ENCODE results near the gene RNASE3. TPM values are rescaled to one million over a fixed set of nuclear protein-coding genes. Genes with fewer than 3 reads are reported as not detected.
"Not testable (repeated sequence)": the region's sequence is repeated elsewhere in the genome, so short reads cannot be mapped to it uniquely, and the experiment has no call there.

Gene RNASE3
- total RNA-seq, 2 experiments from 2014 or later, result not detected

- peak; percentile 92 for DNase-seq
- Mint-ChIP-seq H3K9me3 (ENCODE audit: low read depth) (no peaks in the 10 kb centered on the region), H3K4me3 (peak overlapping the region; percentile 8), H3K36me3 (ENCODE audit: low read depth) (no peaks in the 10 kb centered on the region), H3K27ac (no peak overlapping the region), H3K27me3 (peaks cover 2% of the 10 kb centered on the region), H3K4me1 (peaks cover 18% of the 10 kb centered on the region)
- ChIA-PET CTCF (interaction anchor here (0.5 to 3.0 kb wide), 27 partner anchors 14 to 399 kb away, joined by 3 to 40 read pairs (median 4); no protein-coding TSS in a partner anchor), POLR2A (no interaction called here)
- ATAC-seq, result peak; percentile 97
- intact Hi-C loops (cut with DNase I, micrococcal nuclease), result loop anchor here (1.0 to 5.0 kb wide), 5 partner anchors 16 to 546 kb away; no protein-coding TSS in a partner anchor
Observed at GRCh38 chr14:20873370-20874177, 17.6 kb upstream of the RNASE3 start.

- no peak for DNase-seq
Observed at GRCh38 chr14:20877016-20877415, 14.2 kb upstream of the RNASE3 start.

GRCh38 chr14:20878695-20879094 lies 12.5 kb upstream of the RNASE3 start:
- H3K36me3 Mint-ChIP-seq (ENCODE audit: low read depth), result no peaks in the 10 kb centered on the region
- DNase-seq (no peak), ATAC-seq (no peak)
- no peaks in the 10 kb centered on the region for H3K27me3 Mint-ChIP-seq
- H3K4me3 Mint-ChIP-seq, result no peak overlapping the region
- POLR2A ChIA-PET, result no interaction called here
- CTCF ChIA-PET, result interaction anchor here (1.0 kb wide), 1 partner anchor 169 kb away, joined by 3 read pairs; no protein-coding TSS in a partner anchor
- no peak overlapping the region for H3K27ac Mint-ChIP-seq
- H3K4me1 Mint-ChIP-seq, result peaks cover 23% of the 10 kb centered on the region
- no peaks in the 10 kb centered on the region for H3K9me3 Mint-ChIP-seq (ENCODE audit: low read depth)
- intact Hi-C loops (cut with DNase I, micrococcal nuclease), result no loop called here

More at GRCh38 chr14:20877016-20877415, 14.2 kb upstream of the RNASE3 start:
- Mint-ChIP-seq H3K9me3 (ENCODE audit: low read depth) (no peaks in the 10 kb centered on the region), H3K36me3 (ENCODE audit: low read depth) (no peaks in the 10 kb centered on the region), H3K4me1 (peaks cover 33% of the 10 kb centered on the region), H3K27ac (no peak overlapping the region), H3K27me3 (no peaks in the 10 kb centered on the region), H3K4me3 (no peak overlapping the region)
- ChIA-PET CTCF (interaction anchor here (1.0 kb wide), 1 partner anchor 23 kb away, joined by 3 read pairs; no protein-coding TSS in a partner anchor), POLR2A (no interaction called here)
- intact Hi-C loops (cut with DNase I, micrococcal nuclease), result no loop called here
- no peak for ATAC-seq

GRCh38 chr14:20881229-20881628 lies 10.0 kb upstream of the RNASE3 start:
- H3K27me3 Mint-ChIP-seq; intact Hi-C loops (cut with DNase I, micrococcal nuclease); H3K36me3 Mint-ChIP-seq (ENCODE audit: low read depth); H3K9me3 Mint-ChIP-seq (ENCODE audit: low read depth); ATAC-seq; H3K4me3 Mint-ChIP-seq: not testable (repeated sequence)
- DNase-seq, result peak; percentile 18
- peak overlapping the region; percentile 66 for H3K27ac Mint-ChIP-seq
- CTCF ChIA-PET, result interaction anchor here (0.8 to 1.3 kb wide), 2 partner anchors 23 to 89 kb away, joined by 3 read pairs; no protein-coding TSS in a partner anchor
- peaks cover 18% of the 10 kb centered on the region for H3K4me1 Mint-ChIP-seq
- POLR2A ChIA-PET, result interaction anchor here (0.6 kb wide), 1 partner anchor 79 kb away, joined by 8 read pairs; no protein-coding TSS in a partner anchor

- H3K36me3 Mint-ChIP-seq (ENCODE audit: low read depth); H3K9me3 Mint-ChIP-seq (ENCODE audit: low read depth); H3K27ac Mint-ChIP-seq; H3K27me3 Mint-ChIP-seq; DNase-seq; POLR2A ChIA-PET; H3K4me3 Mint-ChIP-seq; intact Hi-C loops (cut with DNase I, micrococcal nuclease); CTCF ChIA-PET: not testable (repeated sequence)
- ATAC-seq, result peak; percentile 33
- H3K4me1 Mint-ChIP-seq, result peaks cover 18% of the 10 kb centered on the region
Observed at GRCh38 chr14:20882787-20883186, 8.4 kb upstream of the RNASE3 start.

GRCh38 chr14:20888411-20888810 lies 2.8 kb upstream of the RNASE3 start:
- H3K4me1 Mint-ChIP-seq; CTCF ChIA-PET; ATAC-seq; DNase-seq; H3K27ac Mint-ChIP-seq; H3K36me3 Mint-ChIP-seq (ENCODE audit: low read depth); POLR2A ChIA-PET; H3K27me3 Mint-ChIP-seq; intact Hi-C loops (cut with DNase I, micrococcal nuclease); H3K9me3 Mint-ChIP-seq (ENCODE audit: low read depth); H3K4me3 Mint-ChIP-seq: not testable (repeated sequence)

GRCh38 chr14:20895322-20895721 lies 4.1 kb downstream of the RNASE3 start:
- not testable (repeated sequence) for H3K4me3 Mint-ChIP-seq

GRCh38 chr14:20904393-20905029 lies 13.3 kb downstream of the RNASE3 start:
- H3K4me1 Mint-ChIP-seq, result no peaks in the 10 kb centered on the region
- CTCF ChIA-PET, result interaction anchor here (1.1 to 1.9 kb wide), 4 partner anchors 20 to 66 kb away, joined by 3 to 4 read pairs (median 4); no protein-coding TSS in a partner anchor

More at GRCh38 chr14:20895322-20895721, 4.1 kb downstream of the RNASE3 start:
- CTCF ChIA-PET, result interaction anchor here (1.0 kb wide), 1 partner anchor 76 kb away, joined by 5 read pairs; no protein-coding TSS in a partner anchor
- peaks cover 10% of the 10 kb centered on the region for H3K27me3 Mint-ChIP-seq
- DNase-seq; H3K9me3 Mint-ChIP-seq (ENCODE audit: low read depth); H3K36me3 Mint-ChIP-seq (ENCODE audit: low read depth); H3K4me1 Mint-ChIP-seq; H3K27ac Mint-ChIP-seq; POLR2A ChIA-PET; ATAC-seq; intact Hi-C loops (cut with DNase I, micrococcal nuclease): not testable (repeated sequence)

GRCh38 chr14:20905676-20906075 lies 14.5 kb downstream of the RNASE3 start:
- ChIA-PET POLR2A (no interaction called here), CTCF (interaction anchor here (1.1 to 1.9 kb wide), 3 partner anchors 19 to 48 kb away, joined by 3 to 4 read pairs (median 4); no protein-coding TSS in a partner anchor)
- Mint-ChIP-seq H3K4me3 (no peak overlapping the region), H3K27me3 (peaks cover 2% of the 10 kb centered on the region), H3K9me3 (ENCODE audit: low read depth) (no peaks in the 10 kb centered on the region), H3K27ac (no peak overlapping the region), H3K4me1 (no peaks in the 10 kb centered on the region), H3K36me3 (ENCODE audit: low read depth) (no peaks in the 10 kb centered on the region)
- ATAC-seq (no peak), DNase-seq (no peak)
- intact Hi-C loops (cut with DNase I, micrococcal nuclease), result no loop called here

More at GRCh38 chr14:20904393-20905029, 13.3 kb downstream of the RNASE3 start:
- no peaks in the 10 kb centered on the region for H3K9me3 Mint-ChIP-seq (ENCODE audit: low read depth)
- peaks cover 3% of the 10 kb centered on the region for H3K27me3 Mint-ChIP-seq
- H3K36me3 Mint-ChIP-seq (ENCODE audit: low read depth), result no peaks in the 10 kb centered on the region
- POLR2A ChIA-PET, result no interaction called here
- intact Hi-C loops (cut with DNase I, micrococcal nuclease), result no loop called here
- H3K4me3 Mint-ChIP-seq, result no peak overlapping the region
- ATAC-seq, result no peak
- no peak for DNase-seq
- no peak overlapping the region for H3K27ac Mint-ChIP-seq

- Mint-ChIP-seq H3K27ac (no peak overlapping the region), H3K4me1 (no peaks in the 10 kb centered on the region), H3K9me3 (ENCODE audit: low read depth) (no peaks in the 10 kb centered on the region), H3K27me3 (peaks cover 2% of the 10 kb centered on the region), H3K4me3 (no peak overlapping the region), H3K36me3 (ENCODE audit: low read depth) (no peaks in the 10 kb centered on the region)
- intact Hi-C loops (cut with DNase I, micrococcal nuclease), result no loop called here
- POLR2A ChIA-PET, result no interaction called here
- ATAC-seq (no peak), DNase-seq (no peak)
- CTCF ChIA-PET, result interaction anchor here (1.0 to 1.9 kb wide), 3 partner anchors 34 to 54 kb away, joined by 3 to 4 read pairs (median 3); no protein-coding TSS in a partner anchor
Observed at GRCh38 chr14:20907214-20907613, 16.0 kb downstream of the RNASE3 start.

- H3K4me1 Mint-ChIP-seq; H3K4me3 Mint-ChIP-seq; POLR2A ChIA-PET; intact Hi-C loops (cut with DNase I, micrococcal nuclease); ATAC-seq; H3K9me3 Mint-ChIP-seq (ENCODE audit: low read depth); H3K27me3 Mint-ChIP-seq; DNase-seq; CTCF ChIA-PET; H3K36me3 Mint-ChIP-seq (ENCODE audit: low read depth); H3K27ac Mint-ChIP-seq: not testable (repeated sequence)
Observed at GRCh38 chr14:20910822-20911221, 19.6 kb downstream of the RNASE3 start.

All from activated CD4-positive, alpha-beta T cell treated with anti-CD3 and anti-CD28 coated beads for 36 hours (primary cell).